NT2/D1 (cell line): ENCODE results near the gene PPP1R13L.

Source experiments
- SUZ12 ChIP-seq: IDR thresholded peaks from 2 replicates; pipeline ENCODE4 v1.6.1; 2011; ENCODE audit not compliant: insufficient read length, insufficient read depth; ENCODE audit errors: extremely low read depth
- YY1 ChIP-seq: IDR thresholded peaks from 2 replicates; pipeline ENCODE4 v1.6.1; 2011; ENCODE audit not compliant: insufficient read length, insufficient read depth
- ZNF274 ChIP-seq: IDR thresholded peaks from 2 replicates; pipeline ENCODE4 v1.6.1; 2011; ENCODE audit warnings: mild to moderate bottlenecking, low read depth, low read length

- TF ChIP-seq ZNF274 (no peak), YY1 (no peak), SUZ12 (no peak)
Measured at GRCh38 chr19:45444318-45445041, 39.6 kb upstream of the PPP1R13L start.
